IMR-90 (cell line): ENCODE data around the gene INPP1. TPM values are rescaled to one million over a fixed set of nuclear protein-coding genes. Genes with fewer than 3 reads are reported as not detected.

Experiments
- ATAC-seq: fragments of 200-7000 bp; cut with Tn5 transposase; 2 replicates; pipeline ENCODE4 v1.9.1; 2020; ENCODE audit warnings: low read depth, mild to moderate bottlenecking, moderate library complexity
- BruUV-seq: library from RNA; stranded (reverse); fragments of 400-500 nt; replicated peaks from 2 replicates; lab custom pipeline; 2021; lab: Mats Ljungman, UMichigan
- CTCF ChIA-PET: fragments of 300-600 bp; formaldehyde crosslinking; extraction: SDS; loops from one replicate; lab custom pipeline; 2021; ENCODE audit warnings: antibody characterized with exemption; lab: Yijun Ruan, JAX
- POLR2A ChIA-PET: fragments of 300-600 bp; sonication (Branson Sonifier 250); formaldehyde crosslinking; loops from one replicate; lab custom pipeline; 2022; ENCODE audit warnings: antibody characterized with exemption; ENCODE audit not compliant: unreplicated experiment; lab: Charles Lee
- DNase-seq: peaks from one replicate; pipeline ENCODE4 v3.0.0; 2013
- H2AFZ ChIP-seq: replicated peaks from 2 replicates; pipeline ENCODE3; 2013; ENCODE audit warnings: low read length, mild to moderate bottlenecking; ENCODE audit not compliant: poor library complexity
- H2AK5ac ChIP-seq: 2 replicates; pipeline ENCODE4 v1.6.1; 2013; ENCODE audit warnings: low read depth, low read length, inconsistent platforms
- H2AK9ac ChIP-seq: replicated peaks from 2 replicates; pipeline ENCODE3; 2013; ENCODE audit warnings: mild to moderate bottlenecking, low read depth, low read length, moderate library complexity; ENCODE audit not compliant: poor library complexity
- H2BK120ac ChIP-seq: 2 replicates; pipeline ENCODE4 v1.6.1; 2013; ENCODE audit warnings: low read depth, low read length, inconsistent platforms
- H2BK15ac ChIP-seq: 3 replicates; pipeline ENCODE4 v1.6.1; 2013; ENCODE audit warnings: low read depth, low read length, inconsistent platforms
- H2BK20ac ChIP-seq: 2 replicates; pipeline ENCODE4 v1.6.1; 2013; ENCODE audit warnings: low read depth, mild to moderate bottlenecking, inconsistent platforms, low read length, moderate library complexity
- H2BK5ac ChIP-seq: 2 replicates; pipeline ENCODE4 v1.6.1; 2013; ENCODE audit warnings: mild to moderate bottlenecking, low read depth, low read length, inconsistent platforms; ENCODE audit not compliant: poor library complexity, severe bottlenecking
- H3K14ac ChIP-seq: replicated peaks from 2 replicates; pipeline ENCODE4 v1.6.1; 2013; ENCODE audit warnings: low read depth, low read length, inconsistent platforms
- H3K18ac ChIP-seq: 2 replicates; pipeline ENCODE4 v1.6.1; 2013; ENCODE audit warnings: low read depth, low read length, control low read depth
- H3K23ac ChIP-seq: 2 replicates; pipeline ENCODE4 v1.6.1; 2013; ENCODE audit warnings: low read depth, low read length, inconsistent platforms
- H3K27ac ChIP-seq: 2 replicates; pipeline ENCODE4 v1.5.1; 2013; ENCODE audit warnings: mild to moderate bottlenecking, control low read depth, low read length; ENCODE audit not compliant: insufficient read depth
- H3K27me3 ChIP-seq: 2 replicates; pipeline ENCODE4 v1.6.1; 2013; ENCODE audit warnings: low read length; ENCODE audit not compliant: control insufficient read depth, insufficient read depth
- H3K36me3 ChIP-seq: 2 replicates; pipeline ENCODE4 v1.6.1; 2013; ENCODE audit warnings: low read length, mixed read lengths; ENCODE audit not compliant: control insufficient read depth, insufficient read depth
- H3K4ac ChIP-seq: 2 replicates; pipeline ENCODE4 v1.6.1; 2013; ENCODE audit warnings: low read depth, low read length, inconsistent platforms
- H3K4me1 ChIP-seq: 2 replicates; pipeline ENCODE4 v1.6.1; 2013; ENCODE audit warnings: low read length, mixed read lengths; ENCODE audit not compliant: control insufficient read depth, insufficient read depth
- H3K4me2 ChIP-seq: 2 replicates; pipeline ENCODE4 v1.6.1; 2013; ENCODE audit warnings: low read depth, mild to moderate bottlenecking, control low read depth, low read length, moderate library complexity
- H3K4me3 ChIP-seq: 2 replicates; pipeline ENCODE4 v1.5.1; 2013; ENCODE audit warnings: low read depth, mild to moderate bottlenecking, control low read depth, low read length, moderate library complexity; ENCODE audit not compliant: insufficient read depth
- H3K56ac ChIP-seq: 2 replicates; pipeline ENCODE4 v1.6.1; 2013; ENCODE audit warnings: low read length, inconsistent platforms; ENCODE audit not compliant: insufficient read depth; ENCODE audit errors: extremely low read depth
- H3K79me1 ChIP-seq, 2 experiments: 2 replicates each; pipeline ENCODE4 v1.6.1; 2013; ENCODE audit warnings: low read length in 2 of 2, inconsistent platforms in 1 of 2, low read depth in 1 of 2
- H3K9ac ChIP-seq: 2 replicates; pipeline ENCODE4 v1.6.1; 2013; ENCODE audit warnings: low read depth, low read length, control low read depth
- H3K9me1 ChIP-seq: 2 replicates; pipeline ENCODE4 v1.6.1; 2013; ENCODE audit warnings: low read length, inconsistent platforms; ENCODE audit not compliant: insufficient read depth
- H3K9me3 ChIP-seq: 2 replicates; pipeline ENCODE4 v1.6.1; 2013; ENCODE audit warnings: low read length; ENCODE audit not compliant: control insufficient read depth, insufficient read depth
- H4K20me1 ChIP-seq: 2 replicates; pipeline ENCODE4 v1.6.1; 2013; ENCODE audit warnings: low read length, inconsistent platforms; ENCODE audit not compliant: insufficient read depth
- H4K5ac ChIP-seq: 2 replicates; pipeline ENCODE4 v1.6.1; 2013; ENCODE audit warnings: mild to moderate bottlenecking, low read depth, low read length, control low read depth
- H4K8ac ChIP-seq, 2 experiments: 2 replicates each; pipeline ENCODE4 v1.6.1; 2013; ENCODE audit warnings: low read depth in 2 of 2, low read length in 2 of 2, control low read depth in 1 of 2, inconsistent platforms in 1 of 2
- H4K91ac ChIP-seq: 2 replicates; pipeline ENCODE4 v1.6.1; 2013; ENCODE audit warnings: low read depth, low read length, inconsistent platforms; ENCODE audit not compliant: insufficient read depth
- BHLHE40 ChIP-seq: fragments of 150-350 bp; IDR thresholded peaks from 2 replicates; pipeline ENCODE4 v1.6.1; 2016; ENCODE audit warnings: mild to moderate bottlenecking, low read depth, low read length
- CHD1 ChIP-seq: IDR thresholded peaks from 2 replicates; pipeline ENCODE4 v1.6.1; 2012; ENCODE audit warnings: low read depth, low read length, improper control_type of control experiment
- FOS ChIP-seq: fragments of 150-350 bp; IDR thresholded peaks from 2 replicates; pipeline ENCODE4 v1.6.1; 2016; ENCODE audit warnings: low read depth, low read length
- MAZ ChIP-seq: IDR thresholded peaks from 2 replicates; pipeline ENCODE4 v1.6.1; 2012; ENCODE audit warnings: low read depth, mild to moderate bottlenecking, low read length, improper control_type of control experiment, moderate library complexity, borderline replicate concordance
- NFE2L2 ChIP-seq: fragments of 150-350 bp; IDR thresholded peaks from 2 replicates; pipeline ENCODE4 v1.6.1; 2016; ENCODE audit warnings: low read depth, mild to moderate bottlenecking, low read length
- POLR2A ChIP-seq: IDR thresholded peaks from 2 replicates; pipeline ENCODE4 v1.6.1; 2012; ENCODE audit warnings: mild to moderate bottlenecking, low read depth, low read length
- RAD21 ChIP-seq: IDR thresholded peaks from 2 replicates; pipeline ENCODE4 v1.6.1; 2012; ENCODE audit warnings: low read length, improper control_type of control experiment
- RFX5 ChIP-seq: IDR thresholded peaks from 2 replicates; pipeline ENCODE4 v1.8.0; 2012; ENCODE audit warnings: low read depth, mild to moderate bottlenecking, low read length, moderate library complexity
- SMC3 ChIP-seq: fragments of 150-350 bp; IDR thresholded peaks from 2 replicates; pipeline ENCODE4 v1.6.1; 2016; ENCODE audit warnings: low read depth, mild to moderate bottlenecking, antibody characterized with exemption, low read length, moderate library complexity
- WGBS, 2 experiments: methylation state at CpG; one replicate each; pipeline versions ENCODE4 v1.1.5 to v1.1.7; 2013; ENCODE audit warnings: missing lambda C conversion rate in 2 of 2; ENCODE audit not compliant: insufficient read length in 1 of 2; ENCODE audit errors: extremely low coverage in 2 of 2; 5-methylcytosine and 5-hydroxymethylcytosine counted together
- dilution Hi-C: fragments of 300-500 bp; cut with HindIII; formaldehyde crosslinking; loops from one replicate; pipeline ENCODE4 v1.14.3; 2018; ENCODE audit warnings: low sequenced_read_pairs; ENCODE audit not compliant: unreplicated experiment
- in situ Hi-C: fragments of 300-500 bp; cut with MboI; formaldehyde crosslinking; loops from 3 replicates; pipeline ENCODE4 v1.14.3; 2019; ENCODE audit warnings: low sequenced_read_pairs, inconsistent platforms, mixed read lengths
- intact Hi-C: fragments of 100-400 bp; cut with micrococcal nuclease; formaldehyde crosslinking; loops from 2 replicates; pipeline ENCODE4 v1.10.0; 2022
- polyA plus RNA-seq, 3 experiments: library from polyadenylated mRNA; depleted of rRNA; stranded (reverse); fragments of >200 nt; gene quantifications; 2 replicates each; pipeline ENCODE4 v1.2.3, GENCODE V29; 2012; ENCODE audit warnings: low replicate concordance in 1 of 3
- total RNA-seq: library from RNA; depleted of rRNA; stranded (reverse); fragments of >200 nt; gene quantifications from 2 replicates; pipeline ENCODE4 v1.2.3, GENCODE V29; 2012
- TF ChIP-seq, protein P1 (sequence below): fragments of 150-350 bp; IDR thresholded peaks from 2 replicates; pipeline ENCODE4 v1.6.1; 2017; ENCODE audit warnings: mild to moderate bottlenecking, antibody characterized with exemption, low read length, low read depth
- TF ChIP-seq, protein P2 (sequence below): fragments of 150-350 bp; IDR thresholded peaks from 2 replicates; pipeline ENCODE4 v1.6.1; 2016; ENCODE audit warnings: low read depth, mild to moderate bottlenecking, low read length, moderate library complexity, borderline replicate concordance
- TF ChIP-seq, protein P3 (sequence below): conservative IDR thresholded peaks from 2 replicates; pipeline ENCODE4 v1.5.1; 2012; ENCODE audit warnings: mild to moderate bottlenecking, low read depth, low read length, improper control_type of control experiment

INPP1 gene
- total and polyA plus RNA-seq, 2 of the 4 experiments (the other 2 are of a cell fraction), result 4.1 to 10.1 TPM

DNA sequence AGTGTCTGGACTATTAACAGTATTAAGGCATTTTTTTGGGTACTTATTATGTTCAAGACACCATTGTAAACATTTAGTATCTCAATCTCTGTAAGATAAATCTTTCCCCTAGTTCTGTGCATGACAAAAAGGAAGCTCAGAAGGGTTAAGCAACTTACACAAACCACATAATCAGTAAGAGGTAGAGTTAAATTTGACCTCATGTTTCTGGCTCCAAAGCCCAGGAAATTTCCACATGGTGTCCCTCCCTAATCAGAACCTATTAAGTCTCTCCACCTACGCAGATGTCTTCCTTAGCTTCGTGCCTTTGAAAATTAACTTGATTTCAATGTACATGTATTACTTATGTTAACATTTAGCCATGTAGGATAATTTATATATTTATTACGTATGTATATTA is 66.8 kb downstream of the INPP1 start:
- Histone ChIP-seq H3K27ac (no peak overlapping the region), H2AK5ac (no peak overlapping the region), H2BK15ac (no peak overlapping the region), H3K4ac (no peak overlapping the region), H3K4me2 (no peak overlapping the region), H3K27me3 (peaks cover 13% of the 10 kb centered on the region; the same call in 1 of the 2 replicates), H3K79me1 (no peaks in the 10 kb centered on the region), H3K23ac (no peak overlapping the region), H4K91ac (no peak overlapping the region), H3K56ac (no peak overlapping the region), H2AFZ (no peak overlapping the region), H3K9ac (no peak overlapping the region), H2AK9ac (no peak overlapping the region), H4K8ac (no peak overlapping the region), H4K5ac (no peak overlapping the region), H3K14ac (no peak overlapping the region), H2BK20ac (no peak overlapping the region), H3K18ac (no peak overlapping the region), H3K4me1 (peaks cover 2% of the 10 kb centered on the region; the same call in 1 of the 2 replicates), H3K9me3 (no peaks in the 10 kb centered on the region), H4K20me1 (no peaks in the 10 kb centered on the region), H3K36me3 (no peaks in the 10 kb centered on the region), H3K9me1 (no peaks in the 10 kb centered on the region), H2BK120ac (no peak overlapping the region), H2BK5ac (no peak overlapping the region), H3K4me3 (no peak overlapping the region)
- TF ChIP-seq RFX5 (no peak), MAZ (no peak), RAD21 (no peak), POLR2A (no peak), BHLHE40 (no peak), NFE2L2 (no peak), SMC3 (no peak), CHD1 (no peak), FOS (no peak)
- TF ChIP-seq, protein P1, sequence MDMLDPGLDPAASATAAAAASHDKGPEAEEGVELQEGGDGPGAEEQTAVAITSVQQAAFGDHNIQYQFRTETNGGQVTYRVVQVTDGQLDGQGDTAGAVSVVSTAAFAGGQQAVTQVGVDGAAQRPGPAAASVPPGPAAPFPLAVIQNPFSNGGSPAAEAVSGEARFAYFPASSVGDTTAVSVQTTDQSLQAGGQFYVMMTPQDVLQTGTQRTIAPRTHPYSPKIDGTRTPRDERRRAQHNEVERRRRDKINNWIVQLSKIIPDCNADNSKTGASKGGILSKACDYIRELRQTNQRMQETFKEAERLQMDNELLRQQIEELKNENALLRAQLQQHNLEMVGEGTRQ, result no peak
- TF ChIP-seq, protein P2, sequence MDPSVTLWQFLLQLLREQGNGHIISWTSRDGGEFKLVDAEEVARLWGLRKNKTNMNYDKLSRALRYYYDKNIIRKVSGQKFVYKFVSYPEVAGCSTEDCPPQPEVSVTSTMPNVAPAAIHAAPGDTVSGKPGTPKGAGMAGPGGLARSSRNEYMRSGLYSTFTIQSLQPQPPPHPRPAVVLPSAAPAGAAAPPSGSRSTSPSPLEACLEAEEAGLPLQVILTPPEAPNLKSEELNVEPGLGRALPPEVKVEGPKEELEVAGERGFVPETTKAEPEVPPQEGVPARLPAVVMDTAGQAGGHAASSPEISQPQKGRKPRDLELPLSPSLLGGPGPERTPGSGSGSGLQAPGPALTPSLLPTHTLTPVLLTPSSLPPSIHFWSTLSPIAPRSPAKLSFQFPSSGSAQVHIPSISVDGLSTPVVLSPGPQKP, result no peak
- TF ChIP-seq, protein P3, sequence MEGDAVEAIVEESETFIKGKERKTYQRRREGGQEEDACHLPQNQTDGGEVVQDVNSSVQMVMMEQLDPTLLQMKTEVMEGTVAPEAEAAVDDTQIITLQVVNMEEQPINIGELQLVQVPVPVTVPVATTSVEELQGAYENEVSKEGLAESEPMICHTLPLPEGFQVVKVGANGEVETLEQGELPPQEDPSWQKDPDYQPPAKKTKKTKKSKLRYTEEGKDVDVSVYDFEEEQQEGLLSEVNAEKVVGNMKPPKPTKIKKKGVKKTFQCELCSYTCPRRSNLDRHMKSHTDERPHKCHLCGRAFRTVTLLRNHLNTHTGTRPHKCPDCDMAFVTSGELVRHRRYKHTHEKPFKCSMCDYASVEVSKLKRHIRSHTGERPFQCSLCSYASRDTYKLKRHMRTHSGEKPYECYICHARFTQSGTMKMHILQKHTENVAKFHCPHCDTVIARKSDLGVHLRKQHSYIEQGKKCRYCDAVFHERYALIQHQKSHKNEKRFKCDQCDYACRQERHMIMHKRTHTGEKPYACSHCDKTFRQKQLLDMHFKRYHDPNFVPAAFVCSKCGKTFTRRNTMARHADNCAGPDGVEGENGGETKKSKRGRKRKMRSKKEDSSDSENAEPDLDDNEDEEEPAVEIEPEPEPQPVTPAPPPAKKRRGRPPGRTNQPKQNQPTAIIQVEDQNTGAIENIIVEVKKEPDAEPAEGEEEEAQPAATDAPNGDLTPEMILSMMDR, result no peak
- in situ Hi-C loops (loop anchor here (10.0 kb wide), 1 partner anchor 95 kb away; no protein-coding TSS in a partner anchor), dilution Hi-C loops (no loop called here), intact Hi-C loops (no loop called here)
- DNase-seq, result no peak
- ChIA-PET CTCF (no interaction called here), POLR2A (no interaction called here)
- no TSS peak for BruUV-seq
- no CpG with 5 or more reads among the region's 3 CpGs for WGBS, 2 experiments
- ATAC-seq, result no peak
